ENCODE measurements around the gene ZNF692.

The ZNF692 gene

DNA sequence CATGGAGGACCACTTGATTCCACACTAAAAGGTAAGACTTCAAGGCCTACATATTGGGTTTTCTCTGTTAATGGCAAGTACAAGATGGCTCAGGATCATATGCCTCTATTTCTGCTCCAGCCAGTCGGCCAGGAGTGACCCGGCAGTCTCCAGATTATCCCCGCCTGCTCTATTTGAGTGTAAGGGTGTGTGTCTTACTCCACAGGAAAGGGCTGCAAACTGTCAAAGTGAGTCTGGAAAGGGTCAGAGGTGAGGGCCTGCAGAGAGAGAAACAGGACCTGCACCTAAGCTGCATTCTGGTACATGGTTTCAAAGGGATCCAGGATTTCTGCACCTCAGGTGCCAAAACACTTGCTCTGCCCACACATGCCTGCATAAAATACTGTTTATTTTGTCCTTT lies 9.2 kb downstream of the ZNF692 start:
- TF ChIP-seq, protein P1, sequence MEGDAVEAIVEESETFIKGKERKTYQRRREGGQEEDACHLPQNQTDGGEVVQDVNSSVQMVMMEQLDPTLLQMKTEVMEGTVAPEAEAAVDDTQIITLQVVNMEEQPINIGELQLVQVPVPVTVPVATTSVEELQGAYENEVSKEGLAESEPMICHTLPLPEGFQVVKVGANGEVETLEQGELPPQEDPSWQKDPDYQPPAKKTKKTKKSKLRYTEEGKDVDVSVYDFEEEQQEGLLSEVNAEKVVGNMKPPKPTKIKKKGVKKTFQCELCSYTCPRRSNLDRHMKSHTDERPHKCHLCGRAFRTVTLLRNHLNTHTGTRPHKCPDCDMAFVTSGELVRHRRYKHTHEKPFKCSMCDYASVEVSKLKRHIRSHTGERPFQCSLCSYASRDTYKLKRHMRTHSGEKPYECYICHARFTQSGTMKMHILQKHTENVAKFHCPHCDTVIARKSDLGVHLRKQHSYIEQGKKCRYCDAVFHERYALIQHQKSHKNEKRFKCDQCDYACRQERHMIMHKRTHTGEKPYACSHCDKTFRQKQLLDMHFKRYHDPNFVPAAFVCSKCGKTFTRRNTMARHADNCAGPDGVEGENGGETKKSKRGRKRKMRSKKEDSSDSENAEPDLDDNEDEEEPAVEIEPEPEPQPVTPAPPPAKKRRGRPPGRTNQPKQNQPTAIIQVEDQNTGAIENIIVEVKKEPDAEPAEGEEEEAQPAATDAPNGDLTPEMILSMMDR (IDR thresholded peaks at IDR 0.05; ENCODE audit: extremely low read depth, insufficient read depth, missing control alignments), result no peak
- in situ Hi-C loops (cut with MboI; ENCODE audit: low pct_unique_long_range_greater_than_20kb, low sequenced_read_pairs, unreplicated experiment), result no loop called here

DNA sequence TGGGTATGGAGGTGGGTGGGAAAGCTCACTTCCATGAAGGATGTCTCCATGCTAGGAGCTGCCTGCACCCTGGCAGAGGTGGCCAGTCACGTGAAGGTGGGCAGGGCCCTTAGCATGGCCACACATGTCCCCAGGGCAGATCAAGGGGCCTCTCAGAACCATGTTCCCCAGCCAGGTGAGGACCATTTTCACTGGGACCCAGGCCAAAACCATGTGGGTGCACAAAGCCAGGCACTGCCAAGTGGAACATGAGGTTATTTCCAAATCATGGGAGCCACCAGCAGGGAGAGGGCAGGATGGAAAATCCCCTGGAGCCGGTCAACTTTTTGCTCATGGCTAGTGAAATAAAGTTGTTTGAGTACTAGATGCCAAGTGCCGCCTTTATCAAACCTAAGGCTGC lies 9.7 kb downstream of the ZNF692 start:
- no peak for DNase-seq (ENCODE audit: low spot score)
- TF ChIP-seq, protein P1 (IDR thresholded peaks at IDR 0.05; ENCODE audit: extremely low read depth, insufficient read depth, missing control alignments), result no peak
- in situ Hi-C loops (cut with MboI; ENCODE audit: low pct_unique_long_range_greater_than_20kb, low sequenced_read_pairs, unreplicated experiment), result no loop called here

More for the DNA sequence above, 9.2 kb downstream of the ZNF692 start:
- DNase-seq (ENCODE audit: low spot score), result no peak

DNA sequence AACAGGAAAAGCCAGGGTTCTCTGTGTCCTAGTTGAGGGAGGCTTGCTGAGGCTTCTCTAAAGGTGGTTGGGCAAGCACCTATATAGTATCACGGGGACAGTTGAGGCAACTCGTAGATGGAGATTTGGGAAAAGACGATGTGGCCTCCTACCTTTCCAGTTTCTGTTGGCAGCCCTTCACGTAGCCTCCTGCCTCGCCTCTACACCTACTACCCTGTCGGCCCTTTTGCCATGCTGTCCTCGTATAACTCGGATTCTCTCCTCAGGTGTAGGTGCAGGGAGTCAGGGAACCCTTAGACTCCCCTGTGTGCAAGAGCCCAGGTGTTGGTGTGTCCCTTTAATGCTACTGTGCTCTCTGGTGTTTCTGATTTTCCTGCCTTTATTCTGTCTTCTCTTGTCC lies 10.3 kb downstream of the ZNF692 start:
- DNase-seq (ENCODE audit: low spot score), result no peak
- in situ Hi-C loops (cut with MboI; ENCODE audit: low pct_unique_long_range_greater_than_20kb, low sequenced_read_pairs, unreplicated experiment), result no loop called here
- TF ChIP-seq, protein P1 (IDR thresholded peaks at IDR 0.05; ENCODE audit: extremely low read depth, insufficient read depth, missing control alignments), result no peak

DNA sequence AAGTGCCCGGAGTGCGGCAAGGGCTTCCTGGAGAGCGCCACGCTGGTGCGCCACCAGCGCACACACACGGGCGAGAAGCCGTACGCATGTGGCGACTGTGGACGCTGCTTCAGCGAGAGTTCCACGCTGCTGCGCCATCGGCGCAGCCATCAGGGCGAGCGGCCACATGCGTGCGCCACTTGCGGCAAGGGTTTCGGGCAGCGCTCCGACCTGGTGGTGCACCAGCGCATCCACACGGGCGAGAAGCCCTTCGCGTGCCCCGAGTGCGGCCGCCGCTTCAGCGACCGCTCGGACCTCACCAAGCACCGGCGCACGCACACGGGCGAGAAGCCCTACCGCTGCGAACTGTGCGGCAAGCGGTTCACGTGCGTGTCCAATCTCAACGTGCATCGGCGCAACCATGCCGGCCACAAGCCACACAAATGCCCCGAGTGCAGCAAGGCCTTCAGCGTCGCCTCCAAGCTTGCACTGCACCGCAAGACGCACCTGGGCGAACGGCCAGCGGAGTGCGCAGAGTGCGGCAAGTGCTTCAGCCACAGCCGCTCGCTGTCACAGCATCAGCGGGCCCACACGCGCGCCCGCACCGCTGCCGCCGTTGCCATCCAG lies 10.8 kb downstream of the ZNF692 start:
- DNase-seq (ENCODE audit: low spot score), result no peak
- TF ChIP-seq, protein P1 (IDR thresholded peaks at IDR 0.05; ENCODE audit: extremely low read depth, insufficient read depth, missing control alignments), result no peak
- in situ Hi-C loops (cut with MboI; ENCODE audit: low pct_unique_long_range_greater_than_20kb, low sequenced_read_pairs, unreplicated experiment), result no loop called here

DNA sequence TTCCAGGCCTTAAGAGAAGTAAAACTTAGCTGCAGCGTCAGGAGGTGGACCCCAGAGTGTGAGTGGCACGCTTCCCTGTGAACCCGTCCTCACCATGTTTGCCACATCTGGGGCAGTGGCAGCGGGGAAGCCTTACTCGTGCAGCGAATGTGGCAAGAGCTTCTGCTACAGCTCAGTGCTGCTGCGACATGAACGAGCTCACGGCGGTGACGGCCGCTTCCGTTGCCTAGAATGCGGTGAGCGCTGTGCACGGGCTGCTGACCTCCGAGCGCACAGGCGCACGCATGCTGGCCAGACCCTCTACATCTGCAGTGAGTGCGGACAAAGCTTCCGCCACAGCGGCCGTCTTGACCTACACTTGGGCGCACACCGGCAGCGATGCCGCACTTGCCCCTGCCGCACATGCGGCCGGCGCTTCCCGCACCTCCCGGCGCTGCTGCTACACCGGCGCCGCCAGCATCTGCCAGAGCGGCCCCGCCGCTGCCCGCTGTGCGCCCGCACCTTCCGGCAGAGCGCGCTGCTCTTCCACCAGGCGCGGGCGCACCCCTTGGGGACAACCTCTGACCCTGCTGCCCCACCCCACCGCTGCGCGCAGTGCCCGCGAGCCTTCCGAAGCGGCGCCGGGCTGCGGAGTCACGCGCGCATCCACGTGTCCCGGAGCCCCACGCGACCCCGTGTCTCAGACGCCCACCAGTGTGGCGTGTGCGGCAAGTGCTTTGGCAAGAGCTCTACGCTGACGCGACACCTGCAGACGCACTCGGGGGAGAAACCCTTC lies 11.5 kb downstream of the ZNF692 start:
- TF ChIP-seq, protein P1 (IDR thresholded peaks at IDR 0.05; ENCODE audit: extremely low read depth, insufficient read depth, missing control alignments), result no peak
- in situ Hi-C loops (cut with MboI; ENCODE audit: low pct_unique_long_range_greater_than_20kb, low sequenced_read_pairs, unreplicated experiment), result no loop called here
- DNase-seq (ENCODE audit: low spot score), result no peak

DNA sequence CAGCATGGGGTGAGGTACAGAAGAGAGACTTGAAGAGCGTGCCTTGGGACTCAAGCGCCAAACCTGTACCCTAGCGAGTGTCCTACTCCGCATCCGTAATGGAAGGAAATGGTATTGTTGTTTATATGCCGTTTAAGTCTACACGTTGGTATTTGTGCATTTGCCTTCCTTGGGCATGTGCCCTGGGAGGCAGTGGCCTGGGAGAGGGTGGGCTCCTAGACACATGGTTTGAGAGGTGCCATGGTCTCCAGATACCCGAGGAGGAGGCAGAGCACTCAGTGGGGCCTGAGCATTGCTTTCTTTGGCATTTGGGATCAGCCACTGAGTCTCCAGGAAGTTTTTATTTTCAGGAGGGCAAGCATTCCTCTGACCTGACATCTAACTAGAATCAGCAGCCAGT lies 14.4 kb downstream of the ZNF692 start:
- DNase-seq (ENCODE audit: low spot score), result no peak
- in situ Hi-C loops (cut with MboI; ENCODE audit: low pct_unique_long_range_greater_than_20kb, low sequenced_read_pairs, unreplicated experiment), result no loop called here
- TF ChIP-seq, protein P1 (IDR thresholded peaks at IDR 0.05; ENCODE audit: extremely low read depth, insufficient read depth, missing control alignments), result no peak
